SK-N-SH treated with all-trans-retinoic acid at 6 μM for 48 hours (cell line): ENCODE data around the gene C19orf81.

ENCODE experiments used
- ATAC-seq: fragments of 200-7000 bp; cut with Tn5 transposase; 3 replicates; pipeline ENCODE4 v1.9.1; 2020; ENCODE audit warnings: mild to moderate bottlenecking, moderate library complexity
- ARNTL ChIP-seq: fragments of 450-650 bp; formaldehyde crosslinking; IDR thresholded peaks from 2 replicates; pipeline ENCODE4 v1.5.0; 2020; ENCODE audit warnings: low read depth, mild to moderate bottlenecking, moderate library complexity, borderline replicate concordance
- BACH2 ChIP-seq: fragments of 250-450 bp; sonication (Bioruptor Pico); IDR thresholded peaks from 2 replicates; pipeline ENCODE4 v1.9.0; 2021; ENCODE audit warnings: mild to moderate bottlenecking, borderline replicate concordance
- CSDC2 ChIP-seq: fragments of 250-450 bp; sonication (Bioruptor Pico); IDR thresholded peaks from 2 replicates; pipeline ENCODE4 v1.5.0; 2020; ENCODE audit warnings: mild to moderate bottlenecking, moderate library complexity
- ESRRG ChIP-seq: fragments of 250-450 bp; sonication (Bioruptor Pico); IDR thresholded peaks from 2 replicates; pipeline ENCODE4 v1.6.1; 2021; ENCODE audit warnings: mild to moderate bottlenecking
- GLIS3 ChIP-seq: fragments of 250-450 bp; sonication (Bioruptor Pico); IDR thresholded peaks from 2 replicates; pipeline ENCODE4 v1.5.0; 2020; ENCODE audit warnings: mild to moderate bottlenecking, moderate library complexity
- ISL1 ChIP-seq: fragments of 250-450 bp; sonication (Bioruptor Pico); IDR thresholded peaks from 2 replicates; pipeline ENCODE4 v2.1.2; 2022; ENCODE audit warnings: mild to moderate bottlenecking, moderate library complexity
- OSR1 ChIP-seq: fragments of 250-450 bp; sonication (Bioruptor Pico); IDR thresholded peaks from 2 replicates; pipeline ENCODE4 v1.8.0; 2022; ENCODE audit warnings: moderate library complexity, mild to moderate bottlenecking, inconsistent platforms
- PPARA ChIP-seq: fragments of 250-450 bp; sonication (Bioruptor Pico); IDR thresholded peaks from 2 replicates; pipeline ENCODE4 v1.5.0; 2020; ENCODE audit warnings: mild to moderate bottlenecking, borderline replicate concordance
- RARB ChIP-seq: fragments of 250-450 bp; sonication (Bioruptor Pico); IDR thresholded peaks from 2 replicates; pipeline ENCODE4 v1.8.0; 2021; ENCODE audit warnings: mild to moderate bottlenecking, moderate library complexity
- SNAI2 ChIP-seq: fragments of 250-450 bp; sonication (Bioruptor Pico); IDR thresholded peaks from 2 replicates; pipeline ENCODE4 v1.5.0; 2020; ENCODE audit warnings: mild to moderate bottlenecking, moderate library complexity
- TCF4 ChIP-seq: fragments of 250-450 bp; sonication (Bioruptor Pico); IDR thresholded peaks from 2 replicates; pipeline ENCODE4 v1.8.0; 2021; ENCODE audit warnings: mild to moderate bottlenecking, moderate library complexity, borderline replicate concordance
- TOX ChIP-seq: fragments of 250-450 bp; sonication (Bioruptor Pico); IDR thresholded peaks from 2 replicates; pipeline ENCODE4 v1.8.0; 2021; ENCODE audit warnings: mild to moderate bottlenecking, moderate library complexity, borderline replicate concordance
- ZC3H10 ChIP-seq: fragments of 250-450 bp; sonication (Bioruptor Pico); IDR thresholded peaks from 2 replicates; pipeline ENCODE4 v1.5.1; 2021; ENCODE audit warnings: mild to moderate bottlenecking, moderate library complexity
- ZFP3 ChIP-seq: fragments of 250-450 bp; sonication (Bioruptor Pico); IDR thresholded peaks from 2 replicates; pipeline ENCODE4 v1.5.0; 2020; ENCODE audit warnings: mild to moderate bottlenecking, moderate library complexity
- ZFP30 ChIP-seq: fragments of 450-650 bp; formaldehyde crosslinking; IDR thresholded peaks from 2 replicates; pipeline ENCODE4 v1.5.0; 2022; ENCODE audit warnings: mild to moderate bottlenecking, moderate library complexity
- ZNF565 ChIP-seq: fragments of 450-650 bp; formaldehyde crosslinking; conservative IDR thresholded peaks from 2 replicates; pipeline ENCODE4 v1.5.0; 2020; ENCODE audit warnings: low read depth, mild to moderate bottlenecking, moderate library complexity
- ZNF70 ChIP-seq: fragments of 450-650 bp; formaldehyde crosslinking; IDR thresholded peaks from 2 replicates; pipeline ENCODE4 v1.5.0; 2020; ENCODE audit warnings: mild to moderate bottlenecking, moderate library complexity
- ZNF8 ChIP-seq: fragments of 450-650 bp; formaldehyde crosslinking; IDR thresholded peaks from 2 replicates; pipeline ENCODE4 v1.5.0; 2020; ENCODE audit warnings: mild to moderate bottlenecking, moderate library complexity
- TF ChIP-seq, protein P1 (sequence below): fragments of 250-450 bp; sonication (Bioruptor Pico); IDR thresholded peaks from 2 replicates; pipeline ENCODE4 v1.8.0; 2021; ENCODE audit warnings: low read depth, mild to moderate bottlenecking, moderate library complexity, borderline replicate concordance
- TF ChIP-seq, protein P2 (sequence below): fragments of 250-450 bp; sonication (Bioruptor Pico); IDR thresholded peaks from 2 replicates; pipeline ENCODE4 v1.8.0; 2020; ENCODE audit warnings: mild to moderate bottlenecking, moderate library complexity, borderline replicate concordance
- TF ChIP-seq, protein P3 (sequence below): fragments of 250-450 bp; sonication (Bioruptor Pico); IDR thresholded peaks from 2 replicates; pipeline ENCODE4 v1.5.1; 2020; ENCODE audit warnings: low read depth, mild to moderate bottlenecking, moderate library complexity
- TF ChIP-seq, protein P4 (sequence below): fragments of 250-450 bp; sonication (Bioruptor Pico); IDR thresholded peaks from 2 replicates; pipeline ENCODE4 v1.5.0; 2020; ENCODE audit warnings: mild to moderate bottlenecking, moderate library complexity
- TF ChIP-seq, protein P5 (sequence below): fragments of 250-450 bp; sonication (Bioruptor Pico); IDR thresholded peaks from 2 replicates; pipeline ENCODE4 v1.5.1; 2021; ENCODE audit warnings: mild to moderate bottlenecking, moderate library complexity

C19orf81 gene

DNA sequence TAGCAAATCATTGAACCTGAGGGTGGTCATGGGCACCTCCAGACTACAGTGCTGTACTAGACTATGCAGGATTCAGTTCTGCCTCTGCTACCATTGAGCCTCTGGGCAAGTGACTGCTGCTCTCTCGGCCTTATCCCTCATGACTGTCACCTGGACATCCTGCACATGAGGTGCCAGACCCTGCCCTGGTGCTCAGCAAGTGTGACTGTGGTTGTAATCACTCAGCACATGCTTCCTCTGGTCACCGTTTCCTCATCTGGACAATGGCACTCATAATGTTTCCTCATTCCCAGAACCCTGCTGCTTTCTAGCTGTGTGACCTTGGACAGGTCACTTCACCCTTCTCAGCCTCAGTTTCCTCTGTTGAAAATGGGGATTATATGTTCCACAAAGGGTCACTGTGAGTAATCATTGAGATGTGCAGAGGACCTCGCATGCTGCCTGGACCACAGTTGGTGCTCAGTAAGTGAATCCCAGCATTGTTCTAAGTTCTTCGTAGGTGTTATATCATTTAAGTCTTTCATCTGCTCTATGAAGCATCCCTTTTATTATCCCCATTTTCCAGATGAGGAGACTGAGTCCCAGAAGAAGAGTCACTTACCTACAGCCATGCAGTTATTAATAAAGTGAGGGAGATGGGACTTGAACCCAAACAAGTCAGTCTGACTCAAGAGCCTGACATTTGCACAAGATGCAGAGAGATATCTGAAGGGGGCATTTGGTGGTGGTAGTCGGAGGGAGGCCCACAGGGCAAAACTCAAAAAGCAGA, 12.7 kb upstream of the C19orf81 start:
- no peak for ATAC-seq
- TF ChIP-seq, protein P1, sequence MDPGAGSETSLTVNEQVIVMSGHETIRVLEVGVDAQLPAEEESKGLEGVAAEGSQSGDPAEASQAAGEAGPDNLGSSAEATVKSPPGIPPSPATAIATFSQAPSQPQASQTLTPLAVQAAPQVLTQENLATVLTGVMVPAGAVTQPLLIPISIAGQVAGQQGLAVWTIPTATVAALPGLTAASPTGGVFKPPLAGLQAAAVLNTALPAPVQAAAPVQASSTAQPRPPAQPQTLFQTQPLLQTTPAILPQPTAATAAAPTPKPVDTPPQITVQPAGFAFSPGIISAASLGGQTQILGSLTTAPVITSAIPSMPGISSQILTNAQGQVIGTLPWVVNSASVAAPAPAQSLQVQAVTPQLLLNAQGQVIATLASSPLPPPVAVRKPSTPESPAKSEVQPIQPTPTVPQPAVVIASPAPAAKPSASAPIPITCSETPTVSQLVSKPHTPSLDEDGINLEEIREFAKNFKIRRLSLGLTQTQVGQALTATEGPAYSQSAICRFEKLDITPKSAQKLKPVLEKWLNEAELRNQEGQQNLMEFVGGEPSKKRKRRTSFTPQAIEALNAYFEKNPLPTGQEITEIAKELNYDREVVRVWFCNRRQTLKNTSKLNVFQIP (CRISPR knock-in tag): no peak
- TF ChIP-seq, protein P2, sequence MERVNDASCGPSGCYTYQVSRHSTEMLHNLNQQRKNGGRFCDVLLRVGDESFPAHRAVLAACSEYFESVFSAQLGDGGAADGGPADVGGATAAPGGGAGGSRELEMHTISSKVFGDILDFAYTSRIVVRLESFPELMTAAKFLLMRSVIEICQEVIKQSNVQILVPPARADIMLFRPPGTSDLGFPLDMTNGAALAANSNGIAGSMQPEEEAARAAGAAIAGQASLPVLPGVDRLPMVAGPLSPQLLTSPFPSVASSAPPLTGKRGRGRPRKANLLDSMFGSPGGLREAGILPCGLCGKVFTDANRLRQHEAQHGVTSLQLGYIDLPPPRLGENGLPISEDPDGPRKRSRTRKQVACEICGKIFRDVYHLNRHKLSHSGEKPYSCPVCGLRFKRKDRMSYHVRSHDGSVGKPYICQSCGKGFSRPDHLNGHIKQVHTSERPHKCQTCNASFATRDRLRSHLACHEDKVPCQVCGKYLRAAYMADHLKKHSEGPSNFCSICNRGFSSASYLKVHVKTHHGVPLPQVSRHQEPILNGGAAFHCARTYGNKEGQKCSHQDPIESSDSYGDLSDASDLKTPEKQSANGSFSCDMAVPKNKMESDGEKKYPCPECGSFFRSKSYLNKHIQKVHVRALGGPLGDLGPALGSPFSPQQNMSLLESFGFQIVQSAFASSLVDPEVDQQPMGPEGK: no peak
- no peak for TF ChIP-seq GLIS3 (CRISPR knock-in tag)
- TF ChIP-seq CSDC2 (CRISPR knock-in tag): no peak
- TF ChIP-seq SNAI2: no peak
- TF ChIP-seq ZNF8 (CRISPR knock-in tag): no peak
- no peak for TF ChIP-seq BACH2 (CRISPR knock-in tag)
- TF ChIP-seq, protein P3, sequence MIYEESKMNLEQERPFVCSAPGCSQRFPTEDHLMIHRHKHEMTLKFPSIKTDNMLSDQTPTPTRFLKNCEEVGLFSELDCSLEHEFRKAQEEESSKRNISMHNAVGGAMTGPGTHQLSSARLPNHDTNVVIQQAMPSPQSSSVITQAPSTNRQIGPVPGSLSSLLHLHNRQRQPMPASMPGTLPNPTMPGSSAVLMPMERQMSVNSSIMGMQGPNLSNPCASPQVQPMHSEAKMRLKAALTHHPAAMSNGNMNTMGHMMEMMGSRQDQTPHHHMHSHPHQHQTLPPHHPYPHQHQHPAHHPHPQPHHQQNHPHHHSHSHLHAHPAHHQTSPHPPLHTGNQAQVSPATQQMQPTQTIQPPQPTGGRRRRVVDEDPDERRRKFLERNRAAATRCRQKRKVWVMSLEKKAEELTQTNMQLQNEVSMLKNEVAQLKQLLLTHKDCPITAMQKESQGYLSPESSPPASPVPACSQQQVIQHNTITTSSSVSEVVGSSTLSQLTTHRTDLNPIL: no peak
- TF ChIP-seq, protein P4, sequence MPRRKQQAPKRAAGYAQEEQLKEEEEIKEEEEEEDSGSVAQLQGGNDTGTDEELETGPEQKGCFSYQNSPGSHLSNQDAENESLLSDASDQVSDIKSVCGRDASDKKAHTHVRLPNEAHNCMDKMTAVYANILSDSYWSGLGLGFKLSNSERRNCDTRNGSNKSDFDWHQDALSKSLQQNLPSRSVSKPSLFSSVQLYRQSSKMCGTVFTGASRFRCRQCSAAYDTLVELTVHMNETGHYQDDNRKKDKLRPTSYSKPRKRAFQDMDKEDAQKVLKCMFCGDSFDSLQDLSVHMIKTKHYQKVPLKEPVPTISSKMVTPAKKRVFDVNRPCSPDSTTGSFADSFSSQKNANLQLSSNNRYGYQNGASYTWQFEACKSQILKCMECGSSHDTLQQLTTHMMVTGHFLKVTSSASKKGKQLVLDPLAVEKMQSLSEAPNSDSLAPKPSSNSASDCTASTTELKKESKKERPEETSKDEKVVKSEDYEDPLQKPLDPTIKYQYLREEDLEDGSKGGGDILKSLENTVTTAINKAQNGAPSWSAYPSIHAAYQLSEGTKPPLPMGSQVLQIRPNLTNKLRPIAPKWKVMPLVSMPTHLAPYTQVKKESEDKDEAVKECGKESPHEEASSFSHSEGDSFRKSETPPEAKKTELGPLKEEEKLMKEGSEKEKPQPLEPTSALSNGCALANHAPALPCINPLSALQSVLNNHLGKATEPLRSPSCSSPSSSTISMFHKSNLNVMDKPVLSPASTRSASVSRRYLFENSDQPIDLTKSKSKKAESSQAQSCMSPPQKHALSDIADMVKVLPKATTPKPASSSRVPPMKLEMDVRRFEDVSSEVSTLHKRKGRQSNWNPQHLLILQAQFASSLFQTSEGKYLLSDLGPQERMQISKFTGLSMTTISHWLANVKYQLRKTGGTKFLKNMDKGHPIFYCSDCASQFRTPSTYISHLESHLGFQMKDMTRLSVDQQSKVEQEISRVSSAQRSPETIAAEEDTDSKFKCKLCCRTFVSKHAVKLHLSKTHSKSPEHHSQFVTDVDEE (CRISPR knock-in tag): no peak
- no peak for TF ChIP-seq ZFP30
- no peak for TF ChIP-seq ISL1 (CRISPR knock-in tag)
- no peak for TF ChIP-seq ZNF70
- TF ChIP-seq, protein P5, sequence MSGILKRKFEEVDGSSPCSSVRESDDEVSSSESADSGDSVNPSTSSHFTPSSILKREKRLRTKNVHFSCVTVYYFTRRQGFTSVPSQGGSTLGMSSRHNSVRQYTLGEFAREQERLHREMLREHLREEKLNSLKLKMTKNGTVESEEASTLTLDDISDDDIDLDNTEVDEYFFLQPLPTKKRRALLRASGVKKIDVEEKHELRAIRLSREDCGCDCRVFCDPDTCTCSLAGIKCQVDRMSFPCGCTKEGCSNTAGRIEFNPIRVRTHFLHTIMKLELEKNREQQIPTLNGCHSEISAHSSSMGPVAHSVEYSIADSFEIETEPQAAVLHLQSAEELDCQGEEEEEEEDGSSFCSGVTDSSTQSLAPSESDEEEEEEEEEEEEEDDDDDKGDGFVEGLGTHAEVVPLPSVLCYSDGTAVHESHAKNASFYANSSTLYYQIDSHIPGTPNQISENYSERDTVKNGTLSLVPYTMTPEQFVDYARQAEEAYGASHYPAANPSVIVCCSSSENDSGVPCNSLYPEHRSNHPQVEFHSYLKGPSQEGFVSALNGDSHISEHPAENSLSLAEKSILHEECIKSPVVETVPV: no peak
- no peak for TF ChIP-seq TCF4 (CRISPR knock-in tag)
- no peak for TF ChIP-seq ZC3H10 (CRISPR knock-in tag)
- TF ChIP-seq ESRRG (CRISPR knock-in tag): no peak
- no peak for TF ChIP-seq ARNTL (CRISPR knock-in tag)

DNA sequence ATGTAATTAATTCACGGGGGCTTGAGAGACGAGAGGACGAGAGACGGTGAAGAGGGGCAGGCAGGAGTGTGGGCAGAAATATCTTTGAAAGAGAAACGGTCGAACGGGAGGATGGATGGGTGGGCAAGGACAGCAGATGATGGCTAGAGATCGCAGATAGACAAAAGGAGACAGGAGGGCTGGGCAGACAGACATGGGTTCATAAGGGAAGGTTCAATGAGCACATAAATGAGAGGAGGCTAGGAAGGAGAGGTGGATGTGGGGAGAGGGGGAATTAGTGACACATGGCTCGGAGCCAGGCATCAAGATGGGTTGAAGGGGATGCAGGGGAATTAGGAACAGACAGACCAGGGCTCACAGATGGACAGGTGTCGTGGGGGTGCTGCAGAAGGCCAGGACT, 10.6 kb upstream of the C19orf81 start:
- TF ChIP-seq, protein P2: no peak
- no peak for TF ChIP-seq ZNF8 (CRISPR knock-in tag)
- no peak for TF ChIP-seq TCF4 (CRISPR knock-in tag)
- TF ChIP-seq ZNF565 (CRISPR knock-in tag): no peak
- TF ChIP-seq, protein P5: no peak
- TF ChIP-seq RARB (CRISPR knock-in tag): no peak
- no peak for TF ChIP-seq OSR1 (CRISPR knock-in tag)
- TF ChIP-seq ARNTL (CRISPR knock-in tag): no peak
- TF ChIP-seq PPARA (CRISPR knock-in tag): no peak
- no peak for TF ChIP-seq ZFP3 (CRISPR knock-in tag)
- TF ChIP-seq, protein P4 (CRISPR knock-in tag): no peak
- TF ChIP-seq ESRRG (CRISPR knock-in tag): no peak
- no peak for TF ChIP-seq BACH2 (CRISPR knock-in tag)
- no peak for TF ChIP-seq ZC3H10 (CRISPR knock-in tag)
- no peak for TF ChIP-seq TOX (CRISPR knock-in tag)
- no peak for ATAC-seq
